NCI-H1105 treated with DMSO at 0.1 percent for 48 hours (cell line): Measurements from ENCODE around the gene UCHL1.
"Not testable (repeated sequence)": the region's sequence is repeated elsewhere in the genome, so short reads cannot be mapped to it uniquely, and the experiment has no call there.

ENCODE experiments used
- DNase-seq: peaks from one replicate; lab custom pipeline; 2025; lab: John Stamatoyannopoulos, UW

Gene UCHL1

GRCh38 chr4:41236508-41236907 is 20.2 kb upstream of the UCHL1 start:
- DNase-seq = no peak

GRCh38 chr4:41241919-41242318 is 14.8 kb upstream of the UCHL1 start:
- no peak for DNase-seq

- DNase-seq = no peak
Observed at GRCh38 chr4:41245983-41246382, 10.7 kb upstream of the UCHL1 start.

- peak; percentile 47 for DNase-seq
Observed at GRCh38 chr4:41256131-41256739, 493 bp upstream of the UCHL1 start.

GRCh38 chr4:41257257-41257901 is 651 bp downstream of the UCHL1 start:
- DNase-seq = peak; percentile 75

- DNase-seq = no peak
Observed at GRCh38 chr4:41257906-41258305, 1.2 kb downstream of the UCHL1 start.

GRCh38 chr4:41258783-41259182 is 2.1 kb downstream of the UCHL1 start:
- no peak for DNase-seq

GRCh38 chr4:41260116-41260733 is 3.5 kb downstream of the UCHL1 start:
- DNase-seq = no peak

GRCh38 chr4:41262198-41262597 is 5.5 kb downstream of the UCHL1 start:
- DNase-seq = no peak

GRCh38 chr4:41264212-41264611 is 7.5 kb downstream of the UCHL1 start:
- DNase-seq = no peak

- DNase-seq = peak; percentile 6
Observed at GRCh38 chr4:41267997-41268396, 11.3 kb downstream of the UCHL1 start.

GRCh38 chr4:41268721-41269517 is 12.2 kb downstream of the UCHL1 start:
- DNase-seq = no peak

- no peak for DNase-seq
Observed at GRCh38 chr4:41269682-41270081, 13.0 kb downstream of the UCHL1 start.

- DNase-seq = not testable (repeated sequence)
Observed at GRCh38 chr4:41275931-41276330, 19.2 kb downstream of the UCHL1 start.

- DNase-seq = no peak
Observed at GRCh38 chr4:41280010-41280409, 23.3 kb downstream of the UCHL1 start.

GRCh38 chr4:41281038-41281634 is 24.4 kb downstream of the UCHL1 start:
- peak; percentile 69 for DNase-seq

GRCh38 chr4:41282366-41282765 is 25.6 kb downstream of the UCHL1 start:
- DNase-seq = no peak

- DNase-seq = no peak
Observed at GRCh38 chr4:41285202-41285863, 28.6 kb downstream of the UCHL1 start.

GRCh38 chr4:41285864-41286235 is 29.1 kb downstream of the UCHL1 start:
- no peak for DNase-seq

GRCh38 chr4:41287005-41287404 is 30.3 kb downstream of the UCHL1 start:
- DNase-seq = no peak

- no peak for DNase-seq
Observed at GRCh38 chr4:41287852-41288251, 31.1 kb downstream of the UCHL1 start.

GRCh38 chr4:41288254-41288653 is 31.5 kb downstream of the UCHL1 start:
- DNase-seq = no peak
